Ammon's horn (tissue), 1 donor: ENCODE results near the gene VCX2.
"Not testable (repeated sequence)": the region's sequence is repeated elsewhere in the genome, so short reads cannot be mapped to it uniquely, and the experiment has no call there.

Experiments used
- DNase-seq: peaks from one replicate; pipeline ENCODE4 v3.0.0-alpha.2; 2016; ENCODE audit warnings: low spot score

Gene VCX2

DNA sequence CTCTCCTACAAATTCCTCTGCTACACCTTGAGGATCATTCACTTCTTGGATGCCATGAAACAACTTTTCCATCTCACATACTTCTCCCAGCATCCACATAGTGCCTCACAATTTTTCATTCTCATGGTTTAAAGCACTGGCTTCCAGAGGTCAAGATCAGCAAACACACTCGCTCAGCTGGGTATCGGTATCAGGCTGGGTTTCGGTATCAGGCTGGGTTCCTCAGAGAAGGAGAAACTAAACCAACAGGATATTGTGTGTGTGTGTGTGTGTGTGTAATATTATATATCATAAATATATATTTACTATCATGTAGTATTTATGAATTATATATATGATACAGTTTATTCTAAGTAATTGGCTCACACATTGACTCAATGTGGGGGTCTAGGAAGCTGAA is at the start of gene VCX2:
VCX2 (minus strand) TSS at position 99 of the 400 bp plus-strand sequence. CDS start 624 bp downstream, outside the sequence.
- not testable (repeated sequence) for DNase-seq

DNA sequence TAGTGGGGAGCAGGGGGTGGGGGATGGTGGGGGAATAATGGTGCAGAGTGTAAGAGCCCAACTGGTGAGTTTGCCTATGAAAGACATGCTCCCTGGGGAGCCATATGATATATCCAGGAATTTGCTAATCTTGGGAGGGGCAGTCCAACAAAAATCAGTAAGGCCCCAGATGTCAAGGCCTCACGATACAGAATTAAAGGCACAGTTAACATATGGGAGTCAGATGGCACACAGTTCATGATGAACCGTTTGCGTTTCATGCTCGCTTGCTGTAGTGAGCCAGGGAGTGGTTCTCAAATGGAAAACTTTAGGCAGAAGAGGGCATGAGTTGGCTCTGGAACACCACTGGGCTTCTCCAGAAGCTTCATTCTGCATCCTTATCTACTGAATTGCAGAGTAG is 33.9 kb upstream of the VCX2 start:
- no peak for DNase-seq

DNA sequence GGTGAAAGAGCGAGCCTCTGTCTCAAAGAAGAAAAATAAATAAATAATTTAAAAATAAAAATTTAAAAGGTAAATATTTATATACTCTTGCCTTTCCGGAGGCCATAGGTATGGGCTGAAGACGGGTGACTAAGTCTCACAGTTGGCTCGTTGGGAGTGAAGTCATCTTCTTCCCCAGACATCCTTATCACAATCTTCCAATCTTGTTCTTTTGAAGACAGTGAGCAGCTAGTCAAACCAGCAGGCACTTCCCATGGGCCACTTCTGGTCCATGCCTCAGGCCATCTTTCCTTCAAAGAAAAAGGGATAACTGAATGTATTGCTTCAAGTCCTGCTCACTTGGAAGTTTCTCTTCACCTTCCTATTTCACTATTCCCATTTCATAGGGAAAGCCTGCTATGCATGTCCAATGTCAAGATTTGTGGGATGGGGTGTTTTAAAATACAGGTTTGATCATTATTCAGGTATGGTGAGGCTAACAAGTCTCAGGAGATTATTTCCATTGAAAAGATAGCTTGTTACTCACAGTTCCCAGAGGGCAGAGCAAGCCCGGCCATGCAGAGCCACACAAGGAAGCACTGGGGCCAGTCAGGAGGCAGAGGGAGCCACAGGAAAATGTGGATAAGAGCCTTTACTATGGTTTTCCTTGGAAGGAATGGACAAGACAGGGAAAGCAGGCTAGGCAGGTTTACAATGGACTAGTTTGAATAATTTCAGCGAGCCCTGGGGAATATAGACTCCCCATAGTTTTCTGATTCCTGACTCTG is 33.3 kb upstream of the VCX2 start:
- no peak for DNase-seq

DNA sequence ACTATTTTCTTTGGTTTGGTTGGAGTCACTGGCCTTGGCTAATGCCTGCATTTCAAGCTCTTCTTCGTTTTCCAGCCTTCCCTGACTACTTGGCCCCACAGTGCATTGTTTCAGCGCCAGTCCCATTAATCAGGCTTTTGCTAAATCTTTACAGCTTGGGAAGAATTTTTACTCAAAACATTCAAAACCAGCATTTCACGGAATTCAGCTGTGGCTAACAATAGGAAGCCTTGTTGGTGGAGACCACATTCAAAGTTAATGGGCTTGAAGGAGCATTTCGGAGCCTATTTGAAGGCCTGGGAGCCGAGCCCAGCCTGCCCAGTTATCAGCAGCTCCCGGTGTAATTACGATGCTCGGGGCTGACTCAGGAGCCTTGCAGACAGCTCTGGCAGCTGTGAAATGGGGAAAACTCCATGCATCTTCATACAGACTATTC is 30.8 kb upstream of the VCX2 start:
- peak; percentile 38 for DNase-seq

DNA sequence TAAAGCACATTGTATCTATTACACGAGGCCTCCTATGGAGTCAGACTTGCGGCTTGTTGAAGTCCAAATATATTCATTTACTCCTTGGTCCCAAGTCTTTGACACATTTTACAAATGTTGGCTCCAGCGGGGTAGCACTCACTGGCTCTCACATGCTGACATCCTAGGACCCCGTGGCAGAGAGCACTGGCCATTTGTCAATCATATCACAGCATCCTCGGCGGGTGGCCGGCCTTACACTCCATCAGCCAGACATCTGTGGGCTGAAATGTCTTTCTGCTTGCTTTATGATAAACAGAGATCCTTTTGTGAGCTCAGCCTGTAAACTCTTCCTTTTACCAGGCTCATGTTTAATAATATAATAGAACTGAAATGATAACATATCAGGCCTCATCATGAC is 25.7 kb upstream of the VCX2 start:
- DNase-seq, result no peak

DNA sequence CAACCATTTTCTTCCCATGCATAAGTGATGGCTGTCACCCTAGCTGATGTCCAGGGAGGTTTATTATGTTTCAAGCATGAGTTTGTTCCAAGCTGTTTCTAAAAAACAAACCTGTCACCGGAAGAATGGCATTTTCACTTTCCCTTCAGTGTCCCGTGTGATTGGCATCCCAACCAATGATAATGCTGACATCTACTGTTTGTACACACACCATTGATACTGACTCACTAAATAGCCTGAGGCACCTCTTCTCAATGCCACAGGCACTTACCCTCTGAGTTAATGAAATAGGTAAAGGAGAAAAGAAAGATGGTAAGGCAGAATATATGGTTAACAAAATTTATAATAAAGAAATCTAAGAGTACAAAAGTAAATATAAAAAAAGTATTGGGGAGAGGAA is 23.1 kb upstream of the VCX2 start:
- DNase-seq, result no peak

DNA sequence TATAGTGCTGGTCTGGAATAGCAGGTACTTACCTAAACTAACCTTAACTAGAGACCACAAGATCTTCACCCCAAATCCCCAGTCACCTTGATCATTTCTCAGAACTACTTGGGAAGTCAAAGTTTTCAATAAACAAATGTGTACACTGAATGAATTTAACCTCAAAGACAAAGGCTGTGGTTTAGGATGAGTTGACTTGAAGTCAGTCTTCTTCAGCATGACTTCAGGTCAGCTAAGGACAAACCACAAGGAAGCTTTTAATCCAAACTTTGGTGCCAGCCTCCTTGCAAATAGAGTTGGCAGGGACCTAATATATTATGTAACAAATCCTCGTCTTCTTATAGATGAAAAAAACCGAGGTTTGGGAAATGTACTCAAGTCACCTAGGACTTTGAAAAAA is 21.2 kb upstream of the VCX2 start:
- no peak for DNase-seq

DNA sequence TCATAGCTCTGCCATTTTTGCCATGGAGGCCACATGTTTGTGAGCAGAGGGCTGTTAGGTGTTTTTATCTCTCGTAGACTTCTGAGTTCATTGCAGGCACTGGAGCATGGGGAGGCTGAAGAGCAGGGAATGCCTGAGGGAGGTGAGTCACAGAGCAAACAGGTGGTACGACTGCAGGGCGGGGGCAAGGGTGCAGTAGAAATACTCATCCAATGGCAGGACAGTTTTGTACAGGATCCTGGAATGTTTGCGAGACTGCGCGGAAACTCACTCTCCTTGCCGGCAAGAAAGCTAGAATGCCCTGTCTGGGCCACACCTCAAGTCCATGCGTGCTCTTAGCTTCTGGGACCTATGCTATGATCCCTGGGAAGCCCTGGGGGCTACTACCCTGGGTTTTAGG is 20.0 kb upstream of the VCX2 start:
- DNase-seq, result no peak

DNA sequence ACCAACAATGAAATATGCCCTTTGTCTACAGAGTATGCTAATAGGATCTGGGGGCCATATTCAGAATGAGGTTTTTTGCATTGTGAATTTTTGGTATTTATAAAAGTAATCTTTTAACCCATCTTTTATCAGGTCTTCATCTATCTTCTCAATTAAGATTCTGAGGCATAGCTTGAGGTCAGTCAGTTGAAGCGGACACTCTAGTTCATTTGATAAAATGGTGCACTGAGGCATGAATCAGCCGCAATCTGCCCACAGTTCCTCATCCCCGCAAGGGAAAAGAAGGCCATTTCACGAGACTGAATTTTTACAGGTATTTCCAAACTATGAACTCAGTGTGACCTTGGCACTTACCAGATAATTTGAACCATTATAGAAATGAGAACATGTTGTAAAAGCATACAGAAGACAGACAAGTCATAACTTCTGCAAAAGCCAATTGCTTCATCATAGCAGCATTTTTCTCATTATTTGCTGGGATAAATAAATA is 19.3 kb upstream of the VCX2 start:
- DNase-seq, result no peak

DNA sequence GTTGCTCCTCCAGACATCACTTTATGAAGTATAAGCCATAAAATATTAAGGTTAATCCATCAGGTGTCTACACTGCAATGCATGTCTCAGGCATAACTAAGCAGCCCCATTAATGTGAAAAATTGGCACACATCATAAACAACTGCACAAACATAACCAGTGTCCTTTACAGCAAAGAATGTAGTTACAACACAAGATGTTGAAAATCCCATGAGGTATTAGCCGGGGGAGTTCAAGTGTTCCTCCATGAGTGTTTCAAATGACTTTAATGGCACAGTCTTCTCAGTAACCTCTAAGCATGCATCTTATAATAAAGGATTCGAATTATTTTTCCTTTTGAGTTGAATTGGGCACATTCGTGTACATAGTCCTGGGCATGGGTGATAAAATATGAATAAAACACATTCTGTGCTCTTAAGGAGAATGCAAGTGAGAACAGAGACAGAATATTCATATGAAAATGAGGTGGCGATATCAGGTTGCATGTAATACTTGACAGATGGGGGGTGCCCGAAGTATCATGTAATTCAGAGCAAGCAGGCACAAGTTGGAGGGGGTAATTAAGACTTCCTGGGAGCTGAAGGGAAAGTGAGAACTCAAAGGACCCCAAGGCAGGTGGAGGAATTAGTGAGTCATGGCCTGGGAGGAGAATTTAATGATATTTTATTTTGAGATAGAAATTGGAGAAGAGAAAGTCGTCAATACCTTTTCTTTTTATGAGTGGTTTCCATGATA is 18.2 kb upstream of the VCX2 start:
- DNase-seq, result no peak

DNA sequence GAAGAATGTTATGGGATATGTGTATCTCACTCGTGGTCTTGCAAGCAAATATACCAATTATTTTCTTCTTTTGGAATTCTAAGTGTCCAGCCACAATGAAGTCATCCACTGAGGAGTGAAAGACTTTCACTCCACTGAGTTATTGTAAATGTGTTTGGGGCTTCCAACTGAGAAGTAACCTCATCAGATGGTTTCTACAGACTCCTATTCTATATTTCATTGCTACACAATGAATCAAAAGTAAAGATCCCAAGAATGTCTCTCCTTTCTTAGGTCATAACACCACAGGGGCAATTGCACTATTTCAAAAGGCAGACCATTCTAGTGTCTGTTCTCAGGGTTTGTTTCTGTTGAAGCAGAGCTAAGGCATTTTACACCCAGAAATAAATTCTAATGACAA is 12.3 kb upstream of the VCX2 start:
- no peak for DNase-seq

DNA sequence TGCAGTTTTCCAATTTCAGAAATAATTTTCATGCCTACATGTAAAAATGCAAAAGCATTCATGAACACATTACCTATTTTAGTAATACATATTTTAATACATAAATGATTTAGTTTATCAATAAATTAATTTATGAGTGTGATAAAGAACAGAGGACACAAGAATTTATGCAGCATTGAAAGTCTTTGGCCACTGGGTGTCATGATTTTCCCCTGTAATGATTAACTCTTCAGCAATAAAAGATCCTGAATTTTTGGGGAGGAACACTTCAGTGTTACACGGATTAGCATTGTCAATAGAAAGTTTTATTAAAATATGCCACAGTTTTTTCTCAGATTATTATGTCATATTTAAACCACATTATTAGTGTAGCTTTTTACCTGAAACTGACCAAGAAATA is 8.6 kb upstream of the VCX2 start:
- peak; percentile 8 for DNase-seq

DNA sequence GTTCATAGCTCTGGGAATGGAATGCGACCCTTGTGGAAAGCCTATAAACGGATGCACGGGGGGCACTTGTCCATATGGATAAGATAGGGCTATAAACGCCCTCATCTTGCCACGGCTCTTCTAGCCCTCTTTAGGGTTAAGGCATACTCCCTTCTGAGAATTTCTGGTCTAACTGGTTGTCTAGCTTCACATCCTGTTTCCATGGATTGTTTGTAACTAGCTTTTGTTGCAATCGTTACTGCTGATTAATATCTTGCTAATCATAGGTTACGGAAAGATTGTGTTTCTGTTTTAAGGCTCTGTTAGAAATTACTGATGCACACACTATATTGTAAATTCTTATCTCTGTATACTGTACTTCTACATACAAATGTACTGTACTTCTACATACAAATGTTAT is 17.1 kb downstream of the VCX2 start:
- not testable (repeated sequence) for DNase-seq

DNA sequence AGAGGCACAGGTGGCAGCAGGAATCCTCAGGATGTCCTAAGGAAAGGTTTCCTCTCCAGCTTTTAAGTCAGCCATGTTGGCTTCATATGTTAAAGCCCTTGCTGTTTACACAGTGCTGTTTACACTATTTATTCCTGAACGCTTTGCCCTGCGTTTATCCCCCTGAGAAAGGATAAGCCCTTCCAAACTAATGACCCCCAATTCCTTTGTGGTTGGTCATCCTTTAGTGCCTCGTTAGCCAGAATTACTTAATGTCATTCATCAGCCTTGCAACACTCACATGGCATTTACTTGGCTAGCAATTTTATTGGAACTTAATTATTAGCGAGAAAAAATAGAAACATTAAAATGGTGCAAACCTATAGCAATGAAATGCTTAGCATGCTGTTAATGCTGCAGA is 23.8 kb downstream of the VCX2 start:
- no peak for DNase-seq

DNA sequence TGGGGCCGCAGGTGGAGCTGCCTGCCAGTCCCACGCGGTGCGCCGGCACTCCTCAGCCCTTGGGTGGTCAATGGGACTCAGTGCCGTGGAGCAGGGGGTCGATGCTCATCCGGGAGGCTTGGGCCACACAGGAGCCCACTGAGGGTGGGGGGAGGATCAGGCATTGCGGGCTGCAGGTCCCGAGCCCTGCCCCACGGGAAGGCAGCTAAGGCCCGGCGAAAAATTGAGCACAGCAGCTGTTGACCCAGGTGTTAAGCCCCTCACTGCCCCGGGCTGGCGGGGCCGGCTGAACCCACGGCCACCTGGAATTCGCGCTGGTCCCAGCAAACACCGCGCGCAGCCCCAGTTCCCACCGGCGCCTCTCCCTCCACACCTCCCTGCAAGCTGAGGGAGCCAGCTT is 26.1 kb downstream of the VCX2 start:
- no peak for DNase-seq

DNA sequence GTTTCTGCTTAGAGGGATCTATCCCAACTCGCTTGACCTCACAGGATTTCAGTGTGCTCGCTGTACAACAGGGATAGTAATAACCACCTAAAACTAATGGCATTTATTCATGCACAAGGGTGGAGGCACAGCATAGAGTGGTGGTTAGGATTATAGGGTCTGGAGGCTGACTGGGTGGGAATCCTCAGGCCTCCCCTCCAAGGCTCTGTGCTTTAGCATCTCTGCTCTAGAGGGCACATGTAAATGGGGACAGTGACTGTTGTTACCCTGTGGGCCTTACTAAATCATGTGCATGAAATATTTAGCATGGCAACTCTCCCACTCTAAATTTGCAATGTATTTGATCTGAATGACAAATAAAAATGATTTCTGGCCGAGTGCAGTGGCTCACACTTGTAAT is 29.2 kb downstream of the VCX2 start:
- DNase-seq, result no peak

DNA sequence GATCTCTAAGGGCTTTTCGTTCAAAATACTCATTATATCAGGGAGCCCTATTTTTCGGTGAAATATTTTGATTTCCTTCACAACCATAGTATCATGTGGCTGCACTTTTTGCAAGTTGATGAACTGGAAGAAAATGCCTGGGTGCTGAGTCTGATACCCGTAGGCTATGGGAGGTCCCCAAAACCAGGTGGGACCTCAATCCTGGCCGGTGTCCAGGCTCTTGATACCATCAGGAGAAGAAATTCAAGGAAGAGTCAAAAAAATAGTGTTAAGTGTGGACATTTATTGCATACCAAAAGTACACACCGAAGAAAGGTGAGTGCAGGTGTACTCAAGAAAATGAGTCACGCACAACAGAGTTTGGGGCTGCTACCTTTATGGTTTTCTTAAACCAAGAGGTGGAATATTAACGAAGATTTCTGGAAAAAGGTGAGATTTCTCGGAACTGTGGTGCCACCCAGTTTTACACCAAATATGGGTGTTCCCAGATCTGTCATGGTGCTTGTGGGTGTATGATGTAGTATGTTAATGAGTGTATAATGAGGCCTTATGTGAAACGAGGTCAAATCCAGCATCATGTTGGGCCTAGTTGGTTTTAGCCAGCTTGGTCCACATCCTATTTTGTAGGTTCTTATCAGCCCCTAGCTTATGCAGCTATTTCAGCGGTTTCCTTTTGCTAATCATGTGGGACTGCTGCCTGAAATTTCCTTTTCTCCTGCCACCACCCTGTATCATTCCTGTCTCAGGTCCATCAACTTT is 29.9 kb downstream of the VCX2 start:
- DNase-seq, result no peak

DNA sequence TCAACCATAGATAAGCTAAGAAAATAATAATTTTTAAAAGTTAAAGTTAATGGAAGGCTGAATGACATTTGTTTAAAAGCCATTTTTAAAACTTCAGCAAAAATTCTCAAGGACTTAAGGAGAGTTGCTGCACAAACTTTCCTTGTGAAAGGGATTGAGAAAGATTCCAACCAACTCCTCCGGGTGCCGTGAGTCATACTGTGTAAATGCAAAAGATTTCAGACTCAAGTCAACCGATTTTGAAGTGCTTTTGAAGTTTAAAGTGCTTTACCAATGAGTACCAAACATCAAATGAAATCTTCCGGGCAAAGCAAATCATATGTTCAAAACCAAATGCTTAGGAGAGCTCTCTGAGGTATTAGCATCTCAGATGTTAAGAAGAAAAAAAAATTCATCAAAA is 31.4 kb downstream of the VCX2 start:
- no peak for DNase-seq

DNA sequence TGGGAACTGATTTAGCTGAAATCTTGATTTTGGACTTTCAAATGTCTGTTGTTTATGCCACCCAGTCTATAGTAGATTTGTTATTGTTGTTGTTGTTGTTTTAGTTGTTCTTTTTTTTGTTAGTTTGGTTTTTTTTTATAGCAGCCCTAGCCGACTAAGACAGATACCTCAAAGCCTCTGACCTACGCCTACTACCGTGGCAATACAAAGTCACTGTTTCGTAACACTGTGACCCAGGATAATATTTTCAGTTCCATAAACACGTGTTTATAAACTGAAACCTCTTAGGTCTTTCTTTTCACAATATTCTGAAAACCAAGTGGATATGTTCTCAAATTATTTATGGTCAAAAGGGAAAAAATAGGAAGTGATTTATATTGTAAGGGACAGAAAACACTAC is 32.8 kb downstream of the VCX2 start:
- DNase-seq, result no peak

DNA sequence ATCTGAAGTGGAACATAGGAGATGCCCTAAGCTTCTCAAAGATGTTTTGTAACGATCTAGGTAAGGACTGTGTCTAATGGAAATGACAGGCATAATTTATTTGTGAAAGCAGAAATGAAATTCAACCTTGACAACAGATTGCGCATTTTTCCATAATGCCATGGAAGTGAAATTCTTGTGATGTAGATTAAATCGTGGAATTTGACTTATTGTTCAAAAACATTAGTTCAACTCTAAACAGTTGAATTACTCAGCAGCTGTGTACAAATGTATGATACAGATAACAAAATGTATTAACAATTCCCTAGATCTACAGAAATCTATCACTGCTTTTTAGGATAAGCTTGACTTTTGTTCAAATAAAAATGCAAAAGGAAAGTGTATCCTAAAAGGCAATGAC is 44.4 kb downstream of the VCX2 start:
- no peak for DNase-seq

DNA sequence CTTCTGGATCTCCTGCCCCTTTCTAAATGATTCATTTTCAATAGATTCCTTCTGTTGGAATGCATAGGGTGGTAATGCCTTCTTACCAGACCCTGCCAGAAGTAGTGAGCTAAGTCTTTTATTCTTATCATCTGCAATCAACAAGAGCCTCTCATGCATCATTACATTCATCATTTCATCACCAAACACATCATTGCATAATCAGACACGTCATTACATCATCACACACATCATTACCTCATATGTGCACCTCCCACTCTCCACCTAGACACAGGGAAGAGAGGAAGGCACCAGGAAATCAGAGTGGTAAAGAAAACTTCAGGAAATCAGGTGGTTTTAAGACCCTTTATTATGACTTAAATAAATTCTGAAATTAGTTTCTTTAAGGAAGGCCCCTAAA is 45.0 kb downstream of the VCX2 start:
- no peak for DNase-seq

DNA sequence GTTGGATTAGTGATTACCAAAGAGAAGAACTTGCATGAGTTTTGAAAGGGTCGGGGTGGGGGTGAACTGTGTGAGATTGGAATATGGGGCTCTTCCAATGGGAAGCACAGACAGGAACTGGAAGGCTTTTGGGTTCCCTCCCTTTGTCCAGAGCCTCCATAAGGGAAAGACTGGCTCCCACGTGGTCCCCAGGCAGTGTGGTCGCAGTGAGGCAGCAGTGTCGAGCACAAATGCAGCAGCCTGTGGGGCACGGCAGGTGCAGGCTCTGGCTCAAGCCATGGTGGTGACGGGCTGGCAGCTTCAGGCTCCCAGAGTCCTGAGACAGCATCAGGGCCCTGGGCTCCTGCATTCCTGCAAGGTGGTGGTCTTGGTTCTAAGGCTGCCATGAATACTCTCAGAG is 45.5 kb downstream of the VCX2 start:
- no peak for DNase-seq

DNA sequence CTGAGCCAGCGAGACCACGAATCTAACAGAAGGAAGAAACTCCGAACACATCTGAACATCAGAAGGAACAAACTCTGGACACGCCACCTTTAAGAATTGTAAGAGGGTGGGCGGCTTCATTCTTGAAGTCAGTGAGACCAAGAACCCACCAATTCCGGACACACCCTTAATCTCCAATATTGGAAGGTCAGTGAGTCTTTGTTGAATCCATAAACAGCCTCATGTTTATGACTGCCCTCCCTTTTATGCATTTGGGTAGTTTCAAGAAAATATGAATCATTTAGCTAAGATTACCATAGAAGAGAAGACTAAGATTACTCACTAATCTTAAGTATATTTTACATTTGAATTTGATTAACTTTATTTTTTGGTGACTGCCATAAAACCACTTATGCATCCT is 48.5 kb downstream of the VCX2 start:
- no peak for DNase-seq
